DMS114 treated with DMSO at 0.1 percent for 48 hours (cell line): ENCODE results near the gene MXI1.
"Not testable (repeated sequence)": the region's sequence is repeated elsewhere in the genome, so short reads cannot be mapped to it uniquely, and the experiment has no call there.

Experiments
- DNase-seq: peaks from one replicate; lab custom pipeline; 2025; ENCODE audit not compliant: unreplicated experiment; lab: John Stamatoyannopoulos, UW

MXI1 gene

DNA sequence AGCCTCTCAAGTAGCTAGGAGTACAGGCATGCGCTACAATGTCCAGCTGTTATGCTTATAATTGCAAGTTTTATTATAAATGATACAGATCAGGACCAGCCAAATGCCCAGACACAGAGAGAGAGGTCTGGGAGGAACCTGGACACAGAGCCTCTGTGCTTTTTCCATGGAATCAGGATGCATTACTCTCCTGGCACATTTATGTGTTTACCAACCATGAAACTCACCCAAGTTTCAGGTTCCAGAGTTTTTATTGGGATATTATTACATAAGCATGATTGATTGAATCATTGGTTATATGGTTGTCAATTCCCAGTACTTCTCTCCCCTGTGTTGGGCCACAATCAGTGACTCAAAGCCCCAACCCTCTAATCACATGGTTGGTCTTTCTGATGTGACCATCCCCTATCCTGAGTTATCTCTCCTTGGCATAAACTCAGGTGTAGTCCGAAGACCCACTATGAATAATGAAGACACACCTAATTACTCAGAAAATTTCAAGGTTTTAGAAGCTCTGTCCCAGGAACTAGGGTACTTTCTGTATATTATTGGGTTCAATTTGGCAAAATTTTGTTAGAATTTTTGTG, 30.6 kb downstream of the MXI1 start:
- DNase-seq, result no peak

DNA sequence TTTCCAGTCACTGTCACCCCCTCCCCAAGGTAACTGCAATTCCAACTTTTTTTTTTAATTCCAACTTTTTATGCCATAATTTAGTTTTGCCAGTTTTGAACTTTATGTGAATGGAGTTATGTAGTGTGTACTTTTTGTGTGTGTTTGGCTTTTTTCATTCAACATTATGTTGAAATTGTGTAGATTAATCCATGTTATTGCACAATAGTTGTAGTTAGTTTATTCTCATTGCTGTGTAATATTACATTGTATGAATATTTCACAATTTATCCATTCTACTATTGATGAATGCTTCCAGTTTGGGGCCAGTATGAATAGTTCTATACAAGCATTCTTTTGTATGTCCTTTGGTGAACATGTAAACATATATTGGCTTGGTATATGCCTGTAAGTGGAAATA, 32.5 kb downstream of the MXI1 start:
- no peak for DNase-seq

- no peak for DNase-seq
These were observed 34.0 kb downstream of the MXI1 start for GRCh38 chr10:110241407-110241806.

GRCh38 chr10:110241841-110242240, 34.4 kb downstream of the MXI1 start:
- DNase-seq, result no peak

DNA sequence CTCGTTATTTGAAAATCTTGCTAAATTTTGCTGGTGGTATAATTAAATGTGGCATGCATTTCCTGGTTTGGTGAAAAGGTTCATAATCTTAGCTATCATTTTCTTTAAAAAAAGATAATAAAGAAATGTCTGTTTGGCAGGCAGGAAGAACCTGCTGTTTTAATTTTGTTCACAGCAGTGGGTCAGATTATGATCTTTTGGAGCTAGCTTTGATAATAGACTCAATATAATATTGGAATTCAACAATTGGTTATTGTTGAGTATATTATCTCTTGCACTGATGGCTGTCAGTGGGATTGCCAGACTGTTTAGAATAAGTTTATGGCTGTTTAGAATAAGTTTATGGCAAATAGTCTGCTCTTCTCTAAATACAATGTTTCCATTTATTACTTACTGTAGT, 35.1 kb downstream of the MXI1 start:
- DNase-seq, result no peak

- no peak for DNase-seq
These were observed 37.1 kb downstream of the MXI1 start for GRCh38 chr10:110244550-110244949.

- DNase-seq, result not testable (repeated sequence)
These were observed 40.4 kb downstream of the MXI1 start for GRCh38 chr10:110247833-110248232.

GRCh38 chr10:110249489-110249888, 42.1 kb downstream of the MXI1 start:
- DNase-seq, result not testable (repeated sequence)

DNA sequence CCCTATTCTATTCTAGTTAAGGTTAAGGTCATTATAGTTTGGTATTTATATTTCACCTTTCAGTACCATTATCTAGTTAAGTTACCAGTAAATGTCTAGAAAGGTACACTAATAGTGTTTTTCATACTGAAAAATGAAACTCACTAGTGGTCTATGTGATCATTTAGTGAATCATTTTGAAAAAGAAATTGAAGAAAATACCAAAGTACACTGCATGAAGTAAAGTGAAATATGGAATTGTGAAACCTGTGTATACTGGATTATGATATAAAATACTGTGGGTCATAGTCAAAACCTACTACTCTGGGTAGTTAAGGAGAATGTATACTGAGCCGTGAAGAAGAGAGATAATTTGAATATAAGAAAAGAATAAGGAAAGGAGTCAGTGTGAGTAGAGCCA, 44.0 kb downstream of the MXI1 start:
- not testable (repeated sequence) for DNase-seq

DNA sequence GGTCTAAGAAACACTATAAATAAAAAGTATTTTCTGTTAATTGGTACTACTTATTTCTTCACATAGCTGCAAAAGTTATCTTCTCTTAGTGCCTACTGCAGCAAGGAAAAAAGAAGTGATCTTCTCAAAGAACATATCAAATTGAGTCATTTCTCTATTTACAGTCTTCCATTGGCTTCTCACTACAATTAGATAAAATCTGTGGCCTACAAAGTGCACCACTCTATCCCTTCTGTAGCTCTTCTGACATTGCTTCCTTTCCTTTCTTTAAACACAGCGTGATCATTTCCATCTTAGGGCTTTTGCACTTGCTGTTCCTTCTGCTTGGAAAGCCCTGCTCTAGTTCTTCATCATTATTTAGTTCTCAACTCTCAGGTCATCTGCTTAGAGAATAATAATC, 44.7 kb downstream of the MXI1 start:
- DNase-seq, result no peak

DNA sequence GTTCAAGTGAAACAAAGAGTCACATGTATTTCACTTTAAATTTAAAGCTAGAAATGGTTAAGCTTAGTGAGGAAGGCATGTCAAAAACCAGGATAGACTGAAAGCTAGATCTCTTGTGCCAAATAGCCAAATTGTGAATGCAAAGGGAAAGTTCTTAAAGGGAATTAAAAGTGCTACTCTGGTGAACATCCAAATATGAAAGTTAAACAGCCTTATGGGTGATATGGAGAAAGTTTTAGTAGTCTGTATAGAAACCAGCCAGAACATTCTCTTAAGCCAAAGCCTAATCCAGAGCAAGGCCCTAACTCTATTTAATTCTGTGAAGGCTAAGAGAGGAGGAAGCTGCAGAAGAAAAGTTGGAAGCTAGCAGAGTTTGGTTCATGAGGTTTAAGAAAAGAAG, 47.1 kb downstream of the MXI1 start:
- no peak for DNase-seq

DNA sequence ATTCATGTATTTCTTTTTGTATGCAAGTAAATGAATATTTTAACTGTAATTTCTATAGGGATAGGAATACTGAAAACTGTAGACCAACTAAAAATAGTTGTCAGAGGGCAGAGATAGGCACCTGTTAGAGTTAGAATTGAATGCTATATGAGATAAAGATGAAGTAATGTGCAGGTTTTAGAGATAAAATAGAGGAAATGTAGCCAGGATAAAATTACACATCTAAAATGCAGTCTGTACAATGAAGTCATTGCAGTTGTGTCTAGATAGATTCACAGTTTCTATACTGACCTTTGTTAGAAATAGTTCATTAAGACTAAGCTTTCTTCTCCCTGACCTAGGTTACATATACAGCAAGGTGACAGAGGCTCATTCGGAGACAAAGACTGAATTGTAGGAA, 51.1 kb downstream of the MXI1 start:
- no peak for DNase-seq

GRCh38 chr10:110259317-110259716, 51.9 kb downstream of the MXI1 start:
- DNase-seq, result no peak

DNA sequence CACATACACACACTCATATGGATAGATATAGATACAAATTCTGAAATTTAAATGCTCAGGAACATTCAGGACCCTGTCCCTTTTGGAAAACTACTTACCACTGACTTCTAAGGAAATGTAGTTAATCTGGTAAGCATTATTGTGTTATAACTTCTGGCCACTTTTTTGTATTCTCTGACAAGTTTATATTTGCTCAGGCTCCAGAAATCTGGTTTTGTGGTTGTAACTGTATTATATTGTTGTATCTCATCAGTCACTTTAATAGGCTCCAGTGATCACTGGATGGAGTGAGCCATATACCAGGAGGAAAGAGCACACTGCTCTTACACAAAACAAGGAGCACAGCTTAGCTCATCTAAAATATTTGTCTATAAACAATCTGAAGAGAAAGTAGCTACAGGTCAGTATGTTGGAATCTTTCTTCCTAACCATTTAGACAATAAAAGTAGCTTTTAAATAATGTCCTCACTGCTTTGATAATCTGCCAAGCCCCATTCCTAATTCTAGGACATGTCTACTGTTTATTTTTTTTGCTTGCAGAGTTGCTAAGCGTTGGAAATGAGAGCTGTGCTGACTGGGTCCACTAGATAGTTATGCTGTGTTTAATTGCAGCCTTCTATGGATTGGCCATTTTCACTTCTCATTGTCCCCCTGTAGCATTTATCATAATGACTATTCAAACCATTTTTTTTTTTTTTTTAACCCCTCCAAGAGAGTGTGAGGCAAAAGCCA, 53.5 kb downstream of the MXI1 start:
- no peak for DNase-seq

GRCh38 chr10:110263164-110263563, 55.8 kb downstream of the MXI1 start:
- DNase-seq, result no peak

DNA sequence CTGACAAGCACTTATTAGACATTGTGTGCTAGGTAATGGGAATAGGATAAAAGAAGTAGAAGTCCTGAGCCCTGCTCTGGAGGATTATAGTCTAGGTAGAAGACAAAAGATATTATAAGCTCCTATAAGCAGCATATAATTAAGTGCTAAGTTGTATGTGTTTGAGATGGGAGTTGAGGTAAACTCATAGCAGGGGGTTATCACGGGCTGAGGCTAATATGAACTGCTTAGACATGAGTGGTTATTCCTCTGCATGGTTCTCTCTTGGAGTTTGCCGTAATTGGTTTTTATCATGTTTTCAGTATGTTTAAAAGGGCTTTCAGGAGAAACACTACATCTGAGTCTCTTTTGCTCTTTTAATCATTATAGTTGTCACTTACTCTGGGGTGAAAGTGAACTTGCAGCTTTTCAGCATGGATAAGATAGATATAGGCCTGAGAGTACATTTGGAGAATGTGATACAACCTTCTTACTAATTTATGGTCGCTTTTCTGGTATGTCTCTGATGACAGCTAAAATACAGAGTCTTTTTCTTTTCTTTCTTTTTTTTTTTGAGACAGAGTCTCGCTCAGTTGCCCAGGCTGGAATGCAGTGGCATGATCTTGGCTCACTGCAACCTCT, 58.3 kb downstream of the MXI1 start:
- no peak for DNase-seq

- DNase-seq, result no peak
These were observed 59.9 kb downstream of the MXI1 start for GRCh38 chr10:110267276-110267675.

GRCh38 chr10:110268442-110268841, 61.0 kb downstream of the MXI1 start:
- no peak for DNase-seq

DNA sequence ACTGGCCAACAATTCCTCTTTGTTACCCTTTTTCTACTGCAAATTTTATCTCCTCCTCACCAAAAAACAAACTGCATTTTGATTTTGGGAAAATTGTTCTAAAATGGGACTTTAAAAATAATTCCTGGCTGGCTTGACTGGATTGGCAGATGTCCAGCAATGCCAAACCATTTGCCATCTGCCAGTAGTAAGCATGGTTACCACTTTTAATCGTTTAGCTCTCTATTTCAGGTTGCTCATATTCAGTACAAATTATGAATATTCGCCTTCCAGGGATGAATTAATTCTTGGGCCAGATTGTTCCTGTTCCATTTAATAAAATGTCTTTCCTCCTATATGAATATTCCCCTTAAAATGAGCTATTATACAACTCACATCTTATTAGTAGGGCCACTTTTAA, 61.6 kb downstream of the MXI1 start:
- no peak for DNase-seq

- no peak for DNase-seq
These were observed 62.2 kb downstream of the MXI1 start for GRCh38 chr10:110269374-110270318.

DNA sequence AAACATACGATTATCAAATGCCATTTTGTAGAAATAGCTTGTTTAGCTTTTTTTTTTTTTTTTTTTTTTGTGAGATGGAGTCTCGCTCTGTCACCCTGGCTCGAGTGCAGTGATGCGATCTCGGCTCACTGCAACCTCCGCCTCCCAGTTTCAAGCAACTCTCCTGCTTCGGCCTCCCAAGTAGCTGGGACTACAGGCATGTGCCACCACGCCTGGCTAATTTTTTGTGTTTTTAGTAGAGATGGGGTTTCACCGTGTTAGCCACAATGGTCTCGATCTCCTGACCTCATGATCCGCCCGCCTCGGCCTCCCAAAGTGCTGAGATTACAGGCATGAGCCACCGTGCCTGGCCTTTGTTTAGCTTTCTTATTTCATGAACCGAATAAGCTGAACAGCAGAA, 65.6 kb downstream of the MXI1 start:
- not testable (repeated sequence) for DNase-seq
